SK-N-MC (cell line): ENCODE results near the gene KIF26B.

Source experiments
- EZH2 ChIP-seq: fragments of 200-600 bp; sonication (generic); IDR thresholded peaks from one replicate; pipeline ENCODE4 v1.6.1; 2017; ENCODE audit warnings: antibody characterized with exemption
- POLR2AphosphoS5 ChIP-seq: IDR thresholded peaks from 2 replicates; pipeline ENCODE4 v1.6.1; 2012; ENCODE audit warnings: mild to moderate bottlenecking, low read depth, low read length, borderline replicate concordance

DNA sequence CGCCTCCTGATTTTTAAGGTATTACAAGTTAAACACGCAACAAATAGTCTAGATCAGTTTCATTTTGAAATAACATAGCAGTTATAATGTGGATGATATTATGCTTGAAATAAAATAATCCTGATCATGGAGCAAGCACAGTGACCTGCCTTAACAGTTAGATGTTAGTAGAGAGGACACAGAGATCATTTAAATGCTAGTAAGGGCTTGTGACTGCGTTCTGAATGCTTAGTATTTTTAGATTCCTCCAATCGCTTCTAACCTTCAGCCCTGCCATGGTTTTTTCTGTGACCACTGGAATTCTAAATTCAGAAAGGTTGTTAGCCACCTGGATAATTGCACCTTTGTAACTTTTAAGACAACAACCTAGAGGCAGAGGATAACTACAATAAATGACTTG, 46.4 kb downstream of the KIF26B start:
- TF ChIP-seq POLR2AphosphoS5 (no peak), EZH2 (no peak)
